ENCODE data around the gene ANKRD34A. TPM values are rescaled to one million over a fixed set of nuclear protein-coding genes. Genes with fewer than 3 reads are reported as not detected.

The ANKRD34A gene
- total RNA-seq, 1 donor from 2014 or later: 0.94 TPM

DNA sequence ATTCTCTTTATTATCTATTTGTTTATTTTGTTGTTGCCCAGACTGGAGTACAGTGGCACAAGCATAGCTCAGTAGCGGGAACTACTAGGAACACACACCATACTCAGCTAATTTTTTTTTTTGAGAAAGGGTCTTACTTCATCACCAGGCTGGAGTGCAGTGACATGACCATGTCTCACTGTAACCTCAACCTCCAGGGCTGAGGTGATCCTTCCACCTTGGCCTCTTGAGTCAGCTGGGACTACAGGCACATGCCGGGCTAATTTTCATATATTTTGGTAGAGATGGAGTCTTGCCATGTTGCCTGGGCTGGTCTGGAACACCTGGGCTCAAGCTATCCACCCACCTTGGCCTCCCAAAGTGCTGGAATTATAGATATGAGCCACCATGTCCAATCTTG is 37.3 kb upstream of the ANKRD34A start:
- no peak overlapping the region for H3K27ac Mint-ChIP-seq
- no peaks in the 10 kb centered on the region for H3K9me3 Mint-ChIP-seq
- no peaks in the 10 kb centered on the region for H3K36me3 Mint-ChIP-seq
- no peak overlapping the region for H3K4me3 Mint-ChIP-seq
- H3K4me1 Mint-ChIP-seq (ENCODE audit: unreplicated experiment): peaks cover 23% of the 10 kb centered on the region
- no peak for DNase-seq (ENCODE audit: extremely low spot score, unreplicated experiment)
- TF ChIP-seq, protein P1, sequence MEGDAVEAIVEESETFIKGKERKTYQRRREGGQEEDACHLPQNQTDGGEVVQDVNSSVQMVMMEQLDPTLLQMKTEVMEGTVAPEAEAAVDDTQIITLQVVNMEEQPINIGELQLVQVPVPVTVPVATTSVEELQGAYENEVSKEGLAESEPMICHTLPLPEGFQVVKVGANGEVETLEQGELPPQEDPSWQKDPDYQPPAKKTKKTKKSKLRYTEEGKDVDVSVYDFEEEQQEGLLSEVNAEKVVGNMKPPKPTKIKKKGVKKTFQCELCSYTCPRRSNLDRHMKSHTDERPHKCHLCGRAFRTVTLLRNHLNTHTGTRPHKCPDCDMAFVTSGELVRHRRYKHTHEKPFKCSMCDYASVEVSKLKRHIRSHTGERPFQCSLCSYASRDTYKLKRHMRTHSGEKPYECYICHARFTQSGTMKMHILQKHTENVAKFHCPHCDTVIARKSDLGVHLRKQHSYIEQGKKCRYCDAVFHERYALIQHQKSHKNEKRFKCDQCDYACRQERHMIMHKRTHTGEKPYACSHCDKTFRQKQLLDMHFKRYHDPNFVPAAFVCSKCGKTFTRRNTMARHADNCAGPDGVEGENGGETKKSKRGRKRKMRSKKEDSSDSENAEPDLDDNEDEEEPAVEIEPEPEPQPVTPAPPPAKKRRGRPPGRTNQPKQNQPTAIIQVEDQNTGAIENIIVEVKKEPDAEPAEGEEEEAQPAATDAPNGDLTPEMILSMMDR (conservative IDR thresholded peaks at IDR 0.05): no peak
- H3K27me3 Mint-ChIP-seq: no peaks in the 10 kb centered on the region

- DNase-seq (ENCODE audit: extremely low spot score, unreplicated experiment): no peak
- H3K4me1 Mint-ChIP-seq (ENCODE audit: unreplicated experiment): peaks cover 33% of the 10 kb centered on the region
- TF ChIP-seq, protein P1 (conservative IDR thresholded peaks at IDR 0.05): no peak
- no peaks in the 10 kb centered on the region for H3K9me3 Mint-ChIP-seq
- peak overlapping the region; percentile 74 for H3K27ac Mint-ChIP-seq
- H3K27me3 Mint-ChIP-seq: no peaks in the 10 kb centered on the region
- H3K36me3 Mint-ChIP-seq: peaks cover 12% of the 10 kb centered on the region
- H3K4me3 Mint-ChIP-seq: peak overlapping the region; percentile 52
Measured at GRCh38 chr1:145999321-146000024, 35.1 kb upstream of the ANKRD34A start.

DNA sequence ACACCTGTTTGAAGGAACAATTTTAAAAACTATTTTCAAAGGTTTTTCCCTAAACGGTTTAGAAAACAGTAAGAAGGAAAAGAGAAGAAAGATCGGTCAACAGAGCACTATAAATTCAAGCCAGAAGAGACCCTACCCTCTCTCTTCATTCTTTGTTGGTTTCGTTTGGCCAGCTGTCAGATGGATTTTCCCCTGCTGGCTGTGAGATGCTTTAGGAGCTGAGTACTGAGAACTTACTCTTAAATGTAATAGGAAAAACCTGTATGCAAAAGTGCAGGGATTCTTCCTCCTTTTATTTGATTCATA is 33.3 kb upstream of the ANKRD34A start:
- no peaks in the 10 kb centered on the region for H3K27me3 Mint-ChIP-seq
- H3K27ac Mint-ChIP-seq: peak overlapping the region; percentile 89
- peak overlapping the region; percentile 92 for H3K4me3 Mint-ChIP-seq
- H3K4me1 Mint-ChIP-seq (ENCODE audit: unreplicated experiment): peaks cover 44% of the 10 kb centered on the region
- H3K36me3 Mint-ChIP-seq: peaks cover 30% of the 10 kb centered on the region
- no peaks in the 10 kb centered on the region for H3K9me3 Mint-ChIP-seq
- TF ChIP-seq, protein P1 (conservative IDR thresholded peaks at IDR 0.05): no peak
- DNase-seq (ENCODE audit: extremely low spot score, unreplicated experiment): no peak

DNA sequence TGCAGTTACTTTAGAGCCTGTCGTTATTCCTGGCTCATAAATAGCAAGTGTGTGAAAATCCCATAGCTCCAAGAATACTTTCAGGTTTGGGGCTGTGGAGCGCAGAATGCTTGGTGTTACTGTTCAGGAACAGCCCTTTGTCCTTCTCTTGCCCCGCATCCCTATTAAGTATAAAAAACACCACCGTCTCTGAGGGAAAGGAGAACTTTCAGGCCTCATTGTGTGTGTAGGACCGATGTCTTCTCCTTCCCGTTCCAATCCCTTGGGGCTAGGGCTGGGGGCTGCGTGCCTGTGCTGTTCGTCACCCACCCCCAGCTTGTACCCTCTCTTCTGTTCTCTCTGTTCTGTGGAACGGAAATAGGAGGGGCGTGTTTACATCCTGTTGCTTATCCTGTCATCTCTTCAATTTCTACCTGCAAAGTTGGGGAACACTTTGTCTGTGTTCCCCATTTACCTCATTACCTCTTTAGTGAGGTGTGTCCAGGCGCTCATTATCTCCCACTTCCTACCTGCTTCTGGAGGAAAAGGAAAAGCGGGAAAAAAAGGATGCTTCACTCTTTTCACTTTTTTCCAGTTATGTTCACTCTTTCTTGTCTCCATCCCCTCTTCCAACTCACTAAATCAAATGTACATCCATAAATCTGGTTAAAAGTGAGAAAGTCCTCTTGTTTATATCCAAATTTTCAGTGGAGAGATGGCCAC is 32.8 kb upstream of the ANKRD34A start:
- H3K9me3 Mint-ChIP-seq: no peaks in the 10 kb centered on the region
- DNase-seq (ENCODE audit: extremely low spot score, unreplicated experiment): no peak

GRCh38 chr1:145996433-145997015 is 32.1 kb upstream of the ANKRD34A start, which contains the start of gene TXNIP:
Gene TXNIP, minus strand, starts transcription at chr1:145996579. Its CDS starts 313 bp downstream, at chr1:145996266.
- TF ChIP-seq, protein P1 (conservative IDR thresholded peaks at IDR 0.05): no peak
- peak within 1 kb of the TSS; percentile 92 for H3K4me3 Mint-ChIP-seq
- H3K27me3 Mint-ChIP-seq: no peaks in the 10 kb centered on the region
- peaks cover 50% of the 10 kb centered on the region for H3K4me1 Mint-ChIP-seq (ENCODE audit: unreplicated experiment)
- DNase-seq (ENCODE audit: extremely low spot score, unreplicated experiment): peak; percentile 94
- H3K27ac Mint-ChIP-seq: peak within 1 kb of the TSS; percentile 89
- H3K9me3 Mint-ChIP-seq: no peaks in the 10 kb centered on the region
- H3K36me3 Mint-ChIP-seq: peaks cover 32% of the 10 kb centered on the region

More for the DNA sequence above, 32.8 kb upstream of the ANKRD34A start:
- H3K27me3 Mint-ChIP-seq: no peaks in the 10 kb centered on the region
- H3K4me3 Mint-ChIP-seq: peak overlapping the region; percentile 92
- TF ChIP-seq, protein P1 (conservative IDR thresholded peaks at IDR 0.05): no peak
- peak overlapping the region; percentile 89 for H3K27ac Mint-ChIP-seq
- H3K4me1 Mint-ChIP-seq (ENCODE audit: unreplicated experiment): peaks cover 47% of the 10 kb centered on the region
- H3K36me3 Mint-ChIP-seq: peaks cover 32% of the 10 kb centered on the region
